Cortex of kidney (tissue), 1 donor: ENCODE results near the gene PHF14.

Source experiments
- DNase-seq: peaks from one replicate; lab custom pipeline; 2025; lab: John Stamatoyannopoulos, UW

PHF14 gene

GRCh38 chr7:11175371-11175770, 201.7 kb downstream of the PHF14 start:
- no peak for DNase-seq

- DNase-seq = no peak
Measured at GRCh38 chr7:11175887-11176286, 202.2 kb downstream of the PHF14 start.

GRCh38 chr7:11176985-11177555, 203.4 kb downstream of the PHF14 start:
- no peak for DNase-seq

- DNase-seq = no peak
Measured at GRCh38 chr7:11177793-11178192, 204.1 kb downstream of the PHF14 start.

- no peak for DNase-seq
Measured at GRCh38 chr7:11181590-11181989, 207.9 kb downstream of the PHF14 start.

GRCh38 chr7:11182736-11183135, 209.1 kb downstream of the PHF14 start:
- no peak for DNase-seq

- DNase-seq = no peak
Measured at GRCh38 chr7:11185179-11185815, 211.6 kb downstream of the PHF14 start.

- no peak for DNase-seq
Measured at GRCh38 chr7:11188529-11189310, 215.0 kb downstream of the PHF14 start.

GRCh38 chr7:11191081-11191480, 217.4 kb downstream of the PHF14 start:
- DNase-seq = no peak

- no peak for DNase-seq
Measured at GRCh38 chr7:11191574-11192220, 218.0 kb downstream of the PHF14 start.

GRCh38 chr7:11192506-11192905, 218.8 kb downstream of the PHF14 start:
- no peak for DNase-seq

- no peak for DNase-seq
Measured at GRCh38 chr7:11193131-11193867, 219.6 kb downstream of the PHF14 start.

GRCh38 chr7:11193888-11194287, 220.2 kb downstream of the PHF14 start:
- DNase-seq = no peak

GRCh38 chr7:11194492-11194891, 220.8 kb downstream of the PHF14 start:
- DNase-seq = no peak

GRCh38 chr7:11195502-11195901, 221.8 kb downstream of the PHF14 start:
- no peak for DNase-seq

GRCh38 chr7:11196143-11196542, 222.5 kb downstream of the PHF14 start:
- DNase-seq = no peak

GRCh38 chr7:11203224-11203623, 229.6 kb downstream of the PHF14 start:
- no peak for DNase-seq

GRCh38 chr7:11203683-11204082, 230.0 kb downstream of the PHF14 start:
- DNase-seq = no peak

- no peak for DNase-seq
Measured at GRCh38 chr7:11206177-11206899, 232.7 kb downstream of the PHF14 start.

GRCh38 chr7:11207565-11207964, 233.9 kb downstream of the PHF14 start:
- no peak for DNase-seq

GRCh38 chr7:11208883-11209465, 235.3 kb downstream of the PHF14 start:
- DNase-seq = no peak
